Measurements from ENCODE around the gene ZMYND8. TPM values are rescaled to one million over a fixed set of nuclear protein-coding genes. Genes with fewer than 3 reads are reported as not detected.
"Not testable (repeated sequence)": the region's sequence is repeated elsewhere in the genome, so short reads cannot be mapped to it uniquely, and the experiment has no call there.

The ZMYND8 gene
- polyA plus RNA-seq, 1 donor from 2014 or later: 16.8 TPM

GRCh38 chr20:47260540-47261126, 95.9 kb downstream of the ZMYND8 start:
- H3F3A ChIP-seq (ENCODE audit: insufficient read depth, low read length, poor library complexity, severe bottlenecking); H3K27me3 ChIP-seq (ENCODE audit: insufficient read depth, low read depth, low read length); H4K20me1 ChIP-seq (ENCODE audit: insufficient read depth); H3K79me2 ChIP-seq (replicated peaks; ENCODE audit: insufficient read depth, low read length); H3K27ac ChIP-seq (ENCODE audit: low read length); H3K4me3 ChIP-seq (ENCODE audit: low read length); H3K9me2 ChIP-seq (ENCODE audit: insufficient read depth, low read length); H3K9ac ChIP-seq (ENCODE audit: low read length); H3K4me2 ChIP-seq (ENCODE audit: low read length); H3K36me3 ChIP-seq (ENCODE audit: insufficient read depth, low read length); H2AFZ ChIP-seq (ENCODE audit: low read depth, low read length); H3K9me3 ChIP-seq (ENCODE audit: low read length): not testable (repeated sequence)

- no peak overlapping the region for H3K27ac ChIP-seq (ENCODE audit: low read length)
- TF ChIP-seq RAD21 (conservative IDR thresholded peaks at IDR 0.05): no peak
- no peak for TF ChIP-seq REST (IDR thresholded peaks at IDR 0.05; ENCODE audit: borderline replicate concordance)
- TF ChIP-seq TAF1 (IDR thresholded peaks at IDR 0.05; ENCODE audit: low read depth): no peak
- TF ChIP-seq MXI1 (conservative IDR thresholded peaks at IDR 0.05; ENCODE audit: poor library complexity, severe bottlenecking): no peak
- no peak for TF ChIP-seq SMC3 (conservative IDR thresholded peaks at IDR 0.05; ENCODE audit: poor library complexity)
- no peak for TF ChIP-seq EP300 (conservative IDR thresholded peaks at IDR 0.05; ENCODE audit: poor library complexity, severe bottlenecking)
- TF ChIP-seq POLR2AphosphoS5 (IDR thresholded peaks at IDR 0.05): no peak
- no peak for TF ChIP-seq CTCF (IDR thresholded peaks at IDR 0.05; ENCODE audit: poor library complexity, severe bottlenecking)
- no peak for TF ChIP-seq EZH2 (IDR thresholded peaks at IDR 0.05; ENCODE audit: borderline replicate concordance, insufficient read depth, low read length, poor library complexity, severe bottlenecking)
- no peaks in the 10 kb centered on the region for H4K20me1 ChIP-seq (ENCODE audit: insufficient read depth)
- no peak overlapping the region for H2AFZ ChIP-seq (ENCODE audit: low read depth, low read length)
- no peaks in the 10 kb centered on the region for H3K36me3 ChIP-seq (ENCODE audit: insufficient read depth, low read length)
- H3K9ac ChIP-seq (ENCODE audit: low read length): no peak overlapping the region
- no peaks in the 10 kb centered on the region for H3K27me3 ChIP-seq (ENCODE audit: insufficient read depth, low read depth, low read length)
- no peak overlapping the region for H3K4me3 ChIP-seq (ENCODE audit: low read length)
- no peaks in the 10 kb centered on the region for H3K9me3 ChIP-seq (ENCODE audit: low read length)
- H3K9me2 ChIP-seq (ENCODE audit: insufficient read depth, low read length): no peaks in the 10 kb centered on the region
- no peaks in the 10 kb centered on the region for H3K79me2 ChIP-seq (replicated peaks; ENCODE audit: insufficient read depth, low read length)
- no peak overlapping the region for H3K4me2 ChIP-seq (ENCODE audit: low read length)
- H3F3A ChIP-seq (ENCODE audit: insufficient read depth, low read length, poor library complexity, severe bottlenecking): no peaks in the 10 kb centered on the region
Observed at GRCh38 chr20:47258745-47259695, 97.5 kb downstream of the ZMYND8 start.
